Panc1 (cell line): ENCODE results near the gene SYNGR2. TPM values are rescaled to one million over a fixed set of nuclear protein-coding genes. Genes with fewer than 3 reads are reported as not detected.
A peak's percentile ranks its signal among the peaks of the same experiment; 100 is the strongest.

Source experiments
- ATAC-seq: fragments of 200-7000 bp; cut with Tn5 transposase; 2 replicates; pipeline ENCODE4 v1.9.1; 2020; ENCODE audit warnings: mild to moderate bottlenecking, moderate library complexity
- BruUV-seq: library from RNA; stranded (reverse); fragments of 400-500 nt; replicated peaks from 2 replicates; lab custom pipeline; 2021; lab: Mats Ljungman, UMichigan
- CTCF ChIA-PET: fragments of 300-600 bp; sonication (Branson Sonifier 250); formaldehyde crosslinking; loops from one replicate; lab custom pipeline; 2022; ENCODE audit warnings: antibody characterized with exemption; lab: Charles Lee
- POLR2A ChIA-PET: fragments of 300-600 bp; sonication (Branson Sonifier 250); formaldehyde crosslinking; loops from one replicate; lab custom pipeline; 2022; ENCODE audit warnings: antibody characterized with exemption; lab: Charles Lee
- DNase-seq: peaks from one replicate; pipeline ENCODE4 v3.0.0-alpha.2; 2010; ENCODE audit warnings: low read depth, low spot score
- H3K27ac ChIP-seq: 2 replicates; pipeline ENCODE4 v1.5.1; 2011; ENCODE audit warnings: mild to moderate bottlenecking, low read length, inconsistent platforms
- H3K27me3 ChIP-seq: fragments of 200-500 bp; sonication (Bioruptor generic); 2 replicates; pipeline ENCODE4 v1.6.0; 2014; ENCODE audit warnings: low read length, inconsistent platforms; ENCODE audit not compliant: control insufficient read depth, insufficient read depth
- H3K36me3 ChIP-seq: fragments of 200-500 bp; sonication (Bioruptor generic); 2 replicates; pipeline ENCODE4 v1.5.1; 2014; ENCODE audit warnings: inconsistent platforms, mild to moderate bottlenecking, low read length, moderate library complexity; ENCODE audit not compliant: control insufficient read depth, insufficient read depth
- H3K4me1 ChIP-seq: 2 replicates; pipeline ENCODE4 v1.5.1; 2011; ENCODE audit warnings: inconsistent platforms, mild to moderate bottlenecking, low read length, moderate library complexity; ENCODE audit not compliant: control insufficient read depth, insufficient read depth
- H3K4me3 ChIP-seq, 2 experiments: 2 replicates each; pipeline ENCODE4 v1.5.1; 2011 to 2012; ENCODE audit warnings: low read depth in 2 of 2, low read length in 2 of 2, mild to moderate bottlenecking in 2 of 2, inconsistent platforms in 1 of 2, moderate library complexity in 1 of 2
- H3K9me3 ChIP-seq: fragments of 200-500 bp; sonication (Bioruptor generic); 2 replicates; pipeline ENCODE4 v1.5.1; 2014; ENCODE audit warnings: low read depth, mild to moderate bottlenecking, inconsistent platforms, low read length, moderate library complexity; ENCODE audit not compliant: control insufficient read depth, insufficient read depth
- POLR2AphosphoS5 ChIP-seq: IDR thresholded peaks from 2 replicates; pipeline ENCODE4 v1.6.1; 2012; ENCODE audit warnings: mild to moderate bottlenecking, low read depth, low read length, moderate library complexity
- SIN3A ChIP-seq: IDR thresholded peaks from 2 replicates; pipeline ENCODE4 v1.6.1; 2012; ENCODE audit warnings: low read depth, mild to moderate bottlenecking, low read length, moderate library complexity, borderline replicate concordance; ENCODE audit not compliant: insufficient read depth
- TCF7L2 ChIP-seq: IDR thresholded peaks from 2 replicates; pipeline ENCODE4 v1.6.1; 2011; ENCODE audit warnings: mild to moderate bottlenecking, low read depth, low read length, inconsistent platforms
- in situ Hi-C: cut with HindIII; loops from 2 replicates; pipeline ENCODE4 v1.10.0; 2016; ENCODE audit warnings: low sequenced_read_pairs, low pct_unique_long_range_greater_than_20kb
- intact Hi-C: fragments of 100-400 bp; cut with micrococcal nuclease; formaldehyde crosslinking; loops from one replicate; pipeline ENCODE4 v1.10.0; 2022; ENCODE audit not compliant: unreplicated experiment
- total RNA-seq: library from RNA; stranded (reverse); gene quantifications from one replicate; pipeline ENCODE4 v1.2.1, GENCODE V29; 2021; ENCODE audit not compliant: unreplicated experiment
- TF ChIP-seq, protein P1 (sequence below), 2 experiments: IDR thresholded peaks; 2 replicates each; pipeline ENCODE4 v1.6.1; 2011 to 2012; ENCODE audit warnings: low read depth in 2 of 2, control low read depth in 1 of 2, low read length in 1 of 2, mild to moderate bottlenecking in 1 of 2, moderate library complexity in 1 of 2; ENCODE audit not compliant: insufficient read depth in 1 of 2
- TF ChIP-seq, protein P2 (sequence below): fragments of 450-650 bp; IDR thresholded peaks from 2 replicates; pipeline ENCODE4 v1.5.1; 2017; ENCODE audit warnings: mild to moderate bottlenecking

SYNGR2 gene
- total RNA-seq, 1 experiment from 2014 or later, result 204 TPM

DNA sequence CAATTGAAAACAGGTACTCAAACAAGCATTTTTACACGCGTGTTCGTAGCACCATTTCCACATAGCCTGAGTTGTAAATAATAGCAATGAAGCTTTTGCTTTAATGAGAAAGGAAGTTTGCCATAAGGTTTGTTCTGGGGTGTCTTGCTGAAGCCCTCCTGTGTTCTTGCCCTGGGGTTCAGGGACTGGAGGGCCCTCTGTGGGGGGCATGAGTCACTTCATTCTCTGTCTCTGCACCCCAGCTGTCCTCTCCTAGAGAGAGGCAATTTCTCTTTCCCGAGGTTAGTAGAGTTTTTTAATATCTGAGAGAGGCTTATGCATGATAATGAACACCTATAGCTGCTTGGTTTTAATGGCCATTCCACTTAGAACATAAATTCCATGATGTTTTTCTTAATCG, 28.3 kb downstream of the SYNGR2 start:
- in situ Hi-C loops (no loop called here), intact Hi-C loops (no loop called here)
- no peaks in the 10 kb centered on the region for H3K4me1 ChIP-seq
- TSS peak; percentile 67 for BruUV-seq
- H3K36me3 ChIP-seq, result no peaks in the 10 kb centered on the region
- ATAC-seq, result no peak
- ChIA-PET POLR2A (no interaction called here), CTCF (no interaction called here)
- H3K27me3 ChIP-seq, result no peaks in the 10 kb centered on the region
- no peak for DNase-seq
- no peaks in the 10 kb centered on the region for H3K9me3 ChIP-seq
- no peak overlapping the region for H3K27ac ChIP-seq
- no peak for TF ChIP-seq TCF7L2
- TF ChIP-seq, protein P1, sequence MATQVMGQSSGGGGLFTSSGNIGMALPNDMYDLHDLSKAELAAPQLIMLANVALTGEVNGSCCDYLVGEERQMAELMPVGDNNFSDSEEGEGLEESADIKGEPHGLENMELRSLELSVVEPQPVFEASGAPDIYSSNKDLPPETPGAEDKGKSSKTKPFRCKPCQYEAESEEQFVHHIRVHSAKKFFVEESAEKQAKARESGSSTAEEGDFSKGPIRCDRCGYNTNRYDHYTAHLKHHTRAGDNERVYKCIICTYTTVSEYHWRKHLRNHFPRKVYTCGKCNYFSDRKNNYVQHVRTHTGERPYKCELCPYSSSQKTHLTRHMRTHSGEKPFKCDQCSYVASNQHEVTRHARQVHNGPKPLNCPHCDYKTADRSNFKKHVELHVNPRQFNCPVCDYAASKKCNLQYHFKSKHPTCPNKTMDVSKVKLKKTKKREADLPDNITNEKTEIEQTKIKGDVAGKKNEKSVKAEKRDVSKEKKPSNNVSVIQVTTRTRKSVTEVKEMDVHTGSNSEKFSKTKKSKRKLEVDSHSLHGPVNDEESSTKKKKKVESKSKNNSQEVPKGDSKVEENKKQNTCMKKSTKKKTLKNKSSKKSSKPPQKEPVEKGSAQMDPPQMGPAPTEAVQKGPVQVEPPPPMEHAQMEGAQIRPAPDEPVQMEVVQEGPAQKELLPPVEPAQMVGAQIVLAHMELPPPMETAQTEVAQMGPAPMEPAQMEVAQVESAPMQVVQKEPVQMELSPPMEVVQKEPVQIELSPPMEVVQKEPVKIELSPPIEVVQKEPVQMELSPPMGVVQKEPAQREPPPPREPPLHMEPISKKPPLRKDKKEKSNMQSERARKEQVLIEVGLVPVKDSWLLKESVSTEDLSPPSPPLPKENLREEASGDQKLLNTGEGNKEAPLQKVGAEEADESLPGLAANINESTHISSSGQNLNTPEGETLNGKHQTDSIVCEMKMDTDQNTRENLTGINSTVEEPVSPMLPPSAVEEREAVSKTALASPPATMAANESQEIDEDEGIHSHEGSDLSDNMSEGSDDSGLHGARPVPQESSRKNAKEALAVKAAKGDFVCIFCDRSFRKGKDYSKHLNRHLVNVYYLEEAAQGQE (IDR thresholded peaks at IDR 0.05; ENCODE audit: insufficient read depth in 1 of 2, low read depth in 2 of 2, low read length in 1 of 2), result no peak
- no peak for TF ChIP-seq SIN3A
- TF ChIP-seq POLR2AphosphoS5, result no peak
- TF ChIP-seq, protein P2, sequence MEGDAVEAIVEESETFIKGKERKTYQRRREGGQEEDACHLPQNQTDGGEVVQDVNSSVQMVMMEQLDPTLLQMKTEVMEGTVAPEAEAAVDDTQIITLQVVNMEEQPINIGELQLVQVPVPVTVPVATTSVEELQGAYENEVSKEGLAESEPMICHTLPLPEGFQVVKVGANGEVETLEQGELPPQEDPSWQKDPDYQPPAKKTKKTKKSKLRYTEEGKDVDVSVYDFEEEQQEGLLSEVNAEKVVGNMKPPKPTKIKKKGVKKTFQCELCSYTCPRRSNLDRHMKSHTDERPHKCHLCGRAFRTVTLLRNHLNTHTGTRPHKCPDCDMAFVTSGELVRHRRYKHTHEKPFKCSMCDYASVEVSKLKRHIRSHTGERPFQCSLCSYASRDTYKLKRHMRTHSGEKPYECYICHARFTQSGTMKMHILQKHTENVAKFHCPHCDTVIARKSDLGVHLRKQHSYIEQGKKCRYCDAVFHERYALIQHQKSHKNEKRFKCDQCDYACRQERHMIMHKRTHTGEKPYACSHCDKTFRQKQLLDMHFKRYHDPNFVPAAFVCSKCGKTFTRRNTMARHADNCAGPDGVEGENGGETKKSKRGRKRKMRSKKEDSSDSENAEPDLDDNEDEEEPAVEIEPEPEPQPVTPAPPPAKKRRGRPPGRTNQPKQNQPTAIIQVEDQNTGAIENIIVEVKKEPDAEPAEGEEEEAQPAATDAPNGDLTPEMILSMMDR, result no peak
- H3K4me3 ChIP-seq, result no peak overlapping the region

DNA sequence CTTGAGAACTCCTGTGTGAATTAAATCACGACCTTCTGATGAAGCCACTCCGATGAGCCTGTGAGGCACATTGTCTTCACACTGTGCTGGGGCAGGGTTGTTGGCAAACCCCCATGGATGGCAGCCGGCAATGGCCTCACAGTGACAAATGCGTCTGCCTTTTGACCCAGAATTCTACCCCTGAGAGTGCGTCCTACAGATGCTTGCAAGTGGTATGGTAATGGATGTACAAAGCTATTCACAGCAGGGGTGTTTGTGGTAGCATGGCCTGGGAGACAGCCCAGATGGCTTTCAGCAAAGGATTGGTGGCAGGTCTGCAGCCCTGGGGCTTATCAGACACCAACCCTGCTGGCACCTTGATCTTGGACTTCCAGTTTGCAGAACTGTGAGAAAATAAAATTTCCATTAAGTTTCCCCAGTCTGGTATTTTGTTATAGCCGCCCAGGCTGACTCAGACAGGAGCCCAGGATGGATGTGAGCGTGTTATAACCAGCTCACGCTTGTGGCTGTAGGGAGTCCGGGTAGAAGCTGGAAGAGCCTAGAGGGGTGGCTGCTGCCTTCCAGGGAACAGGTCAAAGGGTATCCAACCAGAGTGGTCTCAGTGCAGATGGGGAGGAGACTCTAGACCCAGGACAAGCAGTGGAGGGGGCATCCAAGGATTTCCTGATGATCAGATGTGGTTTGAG, 28.9 kb downstream of the SYNGR2 start:
- CTCF ChIA-PET, result no interaction called here

More for the DNA sequence above, 28.9 kb downstream of the SYNGR2 start:
- POLR2A ChIA-PET, result no interaction called here
- no peak overlapping the region for H3K27ac ChIP-seq
- ATAC-seq (no peak; the same call in 1 of the 2 replicates), DNase-seq (no peak)
- H3K9me3 ChIP-seq, result no peaks in the 10 kb centered on the region
- TF ChIP-seq, protein P2, result no peak
- TF ChIP-seq TCF7L2 (no peak), SIN3A (no peak)
- TF ChIP-seq, protein P1 (IDR thresholded peaks at IDR 0.05; ENCODE audit: insufficient read depth in 1 of 2, low read depth in 2 of 2, low read length in 1 of 2), result no peak
- no peak overlapping the region for H3K4me3 ChIP-seq
- no peaks in the 10 kb centered on the region for H3K36me3 ChIP-seq
- no peaks in the 10 kb centered on the region for H3K4me1 ChIP-seq
- no peaks in the 10 kb centered on the region for H3K27me3 ChIP-seq
- in situ Hi-C loops (no loop called here), intact Hi-C loops (no loop called here)
- BruUV-seq, result no TSS peak
